Measurements from ENCODE around the gene PRICKLE3.
"Not testable (repeated sequence)": the region's sequence is repeated elsewhere in the genome, so short reads cannot be mapped to it uniquely, and the experiment has no call there.

Gene PRICKLE3

DNA sequence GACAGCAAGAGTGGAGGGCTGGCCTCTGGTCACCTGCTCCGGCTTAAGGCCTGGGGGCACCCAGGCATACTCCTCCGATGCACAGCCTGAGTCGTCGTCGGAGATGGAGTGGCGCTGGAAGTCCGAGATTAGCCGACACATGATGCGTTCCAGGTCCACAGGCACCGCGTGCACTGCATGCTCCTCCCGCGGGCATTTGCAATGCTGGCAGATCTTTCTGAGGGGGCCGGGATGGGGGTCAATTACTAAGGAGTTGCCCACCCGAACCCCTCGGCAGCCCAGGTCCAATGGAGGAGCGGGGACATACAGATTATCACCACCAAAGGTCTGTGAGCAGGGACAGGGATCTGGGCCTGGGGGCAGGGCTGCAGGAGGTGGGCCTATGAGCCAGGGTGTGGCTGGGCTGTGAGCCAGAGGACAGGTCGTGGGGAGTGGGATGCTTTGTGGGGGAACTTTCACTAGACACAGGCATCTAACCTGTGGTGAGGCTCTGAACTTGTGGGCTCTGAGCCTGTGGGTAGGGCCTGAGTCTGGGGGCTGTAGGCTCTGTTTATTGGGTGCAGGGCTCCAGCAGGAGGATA is 2.4 kb downstream of the PRICKLE3 start:
- DNase-seq (ENCODE audit: low read depth in 2 of 2), result no peak

DNA sequence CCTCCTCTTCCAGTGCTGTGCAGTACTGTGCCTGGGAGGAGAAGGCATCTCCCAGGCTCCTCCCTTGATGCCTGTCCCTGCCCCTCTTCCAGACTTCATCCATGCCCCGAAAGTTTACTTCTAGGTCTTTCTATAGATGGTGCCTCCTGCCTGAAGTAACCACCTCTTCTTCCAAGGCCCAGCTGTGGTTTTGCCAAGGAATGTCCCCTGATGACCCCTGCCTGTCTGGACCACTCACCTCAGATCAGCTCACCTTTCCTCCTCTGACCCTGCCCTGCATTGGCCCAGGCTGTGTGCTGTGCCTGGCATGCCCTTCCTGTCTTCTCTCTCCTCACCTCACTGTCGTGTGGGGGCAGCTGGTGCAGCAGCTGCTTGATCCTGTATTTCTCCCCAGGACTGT is 6.8 kb downstream of the PRICKLE3 start:
- no peak for DNase-seq (ENCODE audit: low read depth in 2 of 2)

DNA sequence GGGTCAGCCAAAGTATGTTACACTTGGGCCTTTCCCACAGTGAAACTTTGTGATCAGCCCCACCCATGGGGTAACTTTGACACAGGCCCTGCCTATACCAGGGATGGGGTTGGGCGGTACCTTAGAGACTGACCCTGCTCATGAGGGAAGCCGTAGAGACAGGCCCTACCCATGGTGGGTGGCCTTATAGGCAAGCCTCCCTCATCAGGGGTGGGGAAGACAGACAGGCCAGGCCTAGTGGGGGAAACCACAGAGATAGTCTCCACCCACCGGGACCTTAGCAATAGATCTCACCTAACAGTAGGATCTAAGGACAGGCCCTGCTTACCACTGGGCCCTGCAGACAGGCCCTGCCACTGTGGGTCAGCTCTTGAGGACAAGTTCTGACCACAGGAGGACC is 7.6 kb downstream of the PRICKLE3 start:
- DNase-seq (ENCODE audit: low read depth in 2 of 2), result no peak

DNA sequence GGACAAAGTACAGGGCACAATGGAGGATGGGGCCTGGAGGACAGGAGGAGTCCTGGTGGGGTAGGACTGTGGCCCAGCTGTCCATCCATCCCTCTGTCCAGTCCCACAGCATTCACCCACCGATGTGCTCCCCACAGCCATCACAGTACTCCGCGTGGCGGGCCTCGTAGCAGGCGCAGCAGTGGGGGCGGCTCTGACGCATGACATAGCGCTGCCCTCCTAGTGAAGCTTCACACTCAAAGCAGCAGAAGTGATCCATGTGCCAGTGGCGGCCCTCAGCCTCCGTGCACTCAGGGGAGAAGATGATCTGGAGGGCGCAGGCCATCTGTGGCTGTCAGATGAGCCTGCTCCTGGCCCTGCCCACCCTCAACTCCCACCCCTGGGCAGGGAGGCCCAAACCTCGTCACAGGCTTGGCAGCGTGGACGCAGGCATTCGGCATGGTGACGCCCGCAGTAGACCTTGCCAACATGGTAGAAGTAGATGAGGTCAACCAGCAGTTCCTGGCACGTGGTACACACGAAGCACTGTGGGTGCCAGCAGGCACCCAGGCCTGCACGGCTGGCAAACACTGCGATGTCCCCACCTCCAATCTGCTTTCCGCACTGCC is 8.2 kb downstream of the PRICKLE3 start:
- DNase-seq (ENCODE audit: low read depth in 2 of 2), result no peak

DNA sequence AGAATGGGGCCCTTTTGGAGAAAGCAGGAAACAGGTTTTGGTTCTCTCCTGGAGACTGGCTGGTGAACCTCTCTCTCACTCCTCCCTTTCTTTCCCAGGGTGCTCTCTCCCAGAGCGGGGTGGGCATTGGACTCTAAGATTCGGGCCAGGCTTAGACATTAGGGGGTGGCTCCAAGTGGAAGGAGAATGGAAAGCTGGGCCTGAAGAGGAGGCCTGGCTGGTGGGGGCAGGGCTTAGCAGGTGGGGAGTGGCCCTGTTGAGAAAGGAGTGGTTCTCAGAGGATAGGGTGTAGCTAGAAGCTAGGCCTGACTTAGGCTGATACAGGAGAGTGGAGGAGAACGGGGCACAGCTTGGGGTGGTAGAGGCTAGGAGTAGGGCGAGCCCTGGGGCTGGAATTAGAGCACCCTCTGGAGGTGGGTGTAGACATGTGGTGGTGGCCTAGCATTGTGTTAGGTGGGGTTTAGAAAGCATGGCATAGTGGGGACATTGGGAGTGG is 8.8 kb downstream of the PRICKLE3 start:
- DNase-seq (ENCODE audit: low read depth in 2 of 2), result no peak

DNA sequence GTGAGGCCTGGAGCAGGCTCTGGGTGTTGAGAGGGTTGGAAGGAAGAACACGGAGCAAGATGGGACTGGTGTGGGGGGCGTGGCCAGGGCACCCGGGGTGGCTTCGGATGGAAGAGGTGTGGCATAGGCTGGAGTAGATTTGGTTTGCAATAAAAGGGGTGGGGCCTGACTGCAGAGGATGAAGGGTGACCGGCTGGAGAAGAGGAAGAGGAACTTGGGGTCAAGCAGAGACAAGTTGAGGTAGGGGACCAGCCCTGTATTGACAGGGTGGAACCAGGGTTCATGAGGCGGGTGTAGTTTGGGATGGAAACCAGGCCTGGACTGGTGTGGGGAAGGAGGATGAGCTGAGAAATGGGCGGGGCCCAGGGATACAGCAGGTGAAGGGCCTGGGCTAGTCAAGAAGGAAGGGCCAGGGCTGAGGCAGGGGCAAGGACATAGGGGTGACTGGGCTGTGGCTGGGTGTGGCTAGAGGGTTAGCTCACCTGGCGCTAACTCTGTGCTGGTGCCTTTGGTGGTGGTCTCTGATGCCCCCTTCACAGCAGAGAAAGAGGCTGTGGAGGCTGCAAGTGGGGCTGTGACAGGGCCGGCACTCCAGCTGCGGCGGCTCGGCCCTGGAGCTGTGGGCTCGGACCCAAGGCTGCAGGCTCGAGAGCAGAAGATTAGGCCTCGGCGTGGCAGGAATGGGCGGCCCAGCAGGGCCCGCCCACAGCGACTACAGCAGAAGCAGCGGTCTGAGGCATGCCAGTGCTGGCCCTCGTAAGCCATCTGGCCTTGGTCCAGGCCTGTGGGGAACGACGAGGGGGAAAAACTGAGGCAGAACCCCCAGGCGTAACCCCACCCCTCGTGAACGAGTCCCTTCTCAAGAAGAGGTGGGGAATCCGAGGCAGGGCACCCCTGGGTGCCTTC is 9.5 kb downstream of the PRICKLE3 start:
- no peak for DNase-seq (ENCODE audit: low read depth in 2 of 2)

DNA sequence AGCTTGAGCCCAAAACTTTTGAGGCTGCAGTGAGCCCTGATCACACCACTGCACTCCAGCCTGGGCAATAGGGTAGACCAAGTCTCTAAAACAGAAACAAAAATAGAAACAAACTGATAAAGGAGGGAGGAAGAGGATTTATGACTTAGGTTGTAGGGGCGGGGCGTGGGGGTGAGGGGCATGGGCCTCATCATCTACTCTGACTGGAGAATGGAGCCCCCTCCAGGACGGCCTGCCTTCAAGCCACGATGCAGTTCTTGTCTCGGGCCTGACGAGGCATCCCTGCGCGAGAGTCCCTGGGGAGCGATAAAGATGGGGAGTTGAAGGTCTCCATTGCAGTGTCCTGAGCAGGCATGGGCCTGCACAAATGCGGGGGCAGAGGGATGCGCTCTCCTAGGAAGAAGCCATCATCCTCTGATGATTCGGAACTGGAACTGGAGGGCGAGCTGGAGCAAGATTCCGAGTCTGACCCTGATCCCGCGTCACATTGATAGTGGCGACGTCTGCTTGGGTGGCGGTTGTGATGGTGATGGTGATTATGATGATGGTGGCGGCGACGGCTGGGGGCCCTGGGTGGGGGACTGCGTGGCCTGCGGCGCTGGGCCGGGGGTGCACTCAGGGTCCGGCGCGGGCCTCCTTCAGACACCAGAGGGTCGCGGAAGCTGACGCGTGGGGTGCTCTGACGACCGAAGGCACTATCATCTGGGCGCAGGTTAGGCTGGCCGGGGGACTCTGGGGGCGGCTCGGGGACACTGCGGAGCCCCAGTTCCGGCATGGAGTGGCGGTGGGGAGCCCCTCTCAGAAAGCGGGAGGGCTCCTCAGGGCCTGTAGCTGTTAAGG is 10.5 kb downstream of the PRICKLE3 start:
- no peak for DNase-seq (ENCODE audit: low read depth in 2 of 2)

DNA sequence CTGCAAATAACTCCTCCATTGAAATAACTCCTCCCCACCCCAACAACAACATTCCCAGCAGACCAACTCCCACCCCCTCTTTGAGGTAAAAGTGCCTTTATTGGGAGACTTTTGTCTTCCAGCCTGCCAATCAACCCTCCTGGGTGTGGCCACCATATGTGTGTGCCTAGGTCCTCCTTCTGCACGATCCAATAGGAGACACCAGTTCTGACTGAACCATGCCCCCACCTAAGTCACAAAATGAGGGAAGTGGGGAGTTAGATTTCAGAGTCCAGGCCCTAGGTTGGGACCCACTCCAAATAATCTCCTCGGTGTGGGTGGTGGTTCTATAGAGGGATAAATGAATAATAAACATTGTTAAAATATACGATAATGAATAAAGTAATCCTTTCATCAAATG is 11.4 kb downstream of the PRICKLE3 start:
- DNase-seq (ENCODE audit: low read depth in 2 of 2), result no peak

DNA sequence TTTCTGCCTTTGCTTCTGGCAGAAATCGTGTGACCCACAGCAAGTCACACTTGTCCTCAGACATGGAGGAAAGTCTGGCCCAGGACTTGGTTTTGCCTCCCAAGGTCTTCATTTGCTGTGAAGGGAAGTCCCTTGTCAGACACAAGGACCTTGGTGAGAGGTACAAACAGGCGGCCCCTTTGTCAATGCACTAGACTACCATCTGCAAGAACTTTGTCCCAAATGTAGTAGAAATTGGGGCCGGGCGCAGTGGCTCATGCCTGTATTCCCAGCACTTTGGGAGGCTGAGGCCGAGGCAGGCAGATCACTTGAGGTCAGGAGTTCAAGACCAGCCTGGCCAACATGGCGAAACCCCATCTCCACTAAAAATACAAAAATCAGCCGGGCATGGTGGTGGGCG is 12.6 kb downstream of the PRICKLE3 start:
- DNase-seq (ENCODE audit: low read depth in 2 of 2), result not testable (repeated sequence)

DNA sequence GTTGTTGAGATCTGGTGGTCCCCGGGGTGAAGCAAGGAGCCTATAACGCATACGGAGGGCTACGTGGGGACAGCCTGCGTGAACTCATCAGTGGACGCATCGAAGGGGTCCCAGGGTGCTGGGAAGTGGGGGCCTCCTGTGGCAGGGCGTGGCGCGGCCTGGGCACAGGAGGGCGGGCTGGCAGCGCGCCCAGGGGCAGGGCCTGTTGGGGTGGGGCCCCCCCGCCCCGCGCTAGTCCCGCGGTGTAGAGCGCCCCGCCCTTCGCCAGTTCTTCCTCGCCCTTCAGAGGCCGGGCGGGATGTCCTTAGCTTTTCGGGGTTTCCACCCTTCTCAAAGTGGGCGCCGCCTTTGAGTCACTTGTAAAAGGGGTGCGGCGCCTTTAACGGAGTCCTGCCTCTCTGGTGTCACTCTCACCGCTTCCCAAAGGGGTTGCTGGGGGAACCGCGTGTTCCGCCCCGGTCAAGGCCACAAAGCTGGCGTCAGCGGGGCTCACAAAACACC is 13.8 kb downstream of the PRICKLE3 start:
- no peak for DNase-seq (ENCODE audit: low read depth in 2 of 2)

DNA sequence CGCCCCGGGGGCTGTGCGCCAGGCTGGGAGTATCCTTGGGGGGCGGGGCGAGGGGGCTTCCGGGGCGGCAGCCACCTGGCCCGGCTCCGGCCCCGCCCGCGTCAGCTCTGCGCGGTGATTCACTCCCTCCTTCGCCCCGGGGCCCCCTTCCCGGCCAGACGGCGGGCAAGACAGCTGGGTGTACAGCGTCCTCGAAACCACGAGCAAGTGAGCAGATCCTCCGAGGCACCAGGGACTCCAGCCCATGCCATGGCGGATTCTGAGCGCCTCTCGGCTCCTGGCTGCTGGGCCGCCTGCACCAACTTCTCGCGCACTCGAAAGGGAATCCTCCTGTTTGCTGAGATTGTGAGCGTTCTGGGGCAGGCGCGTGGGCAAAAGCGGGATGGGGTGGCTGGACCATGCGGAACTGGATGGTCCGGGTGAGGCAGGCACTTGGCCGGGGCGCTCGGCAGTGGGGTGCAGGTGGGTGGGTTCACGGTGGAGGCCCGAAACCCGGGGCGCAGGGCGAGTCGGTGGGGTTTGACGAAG is 14.4 kb downstream of the PRICKLE3 start, which contains the start of gene PLP2:
PLP2 (plus strand) TSS at position 147 of the 528 bp plus-strand sequence; CDS start at position 250, 103 bp downstream.
- no peak for DNase-seq (ENCODE audit: low read depth in 2 of 2)

DNA sequence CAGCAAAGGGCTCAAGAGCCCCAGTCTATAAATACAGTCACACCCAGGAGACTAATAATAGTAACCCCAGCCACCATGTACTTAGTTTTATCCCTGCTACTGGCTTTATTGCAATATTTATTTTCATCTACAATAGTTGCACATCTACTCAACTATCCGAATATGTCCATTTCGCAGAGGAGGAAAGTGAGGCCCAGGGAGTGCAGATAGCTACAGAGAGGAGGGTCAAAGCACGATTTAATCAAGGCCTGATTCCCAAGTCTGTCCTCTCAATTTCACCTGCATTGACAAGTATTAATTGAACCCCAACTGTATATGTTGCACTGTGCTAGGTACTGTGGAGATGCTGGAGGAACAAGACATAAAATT is 18.4 kb downstream of the PRICKLE3 start:
- no peak for DNase-seq (ENCODE audit: low read depth in 2 of 2)

DNA sequence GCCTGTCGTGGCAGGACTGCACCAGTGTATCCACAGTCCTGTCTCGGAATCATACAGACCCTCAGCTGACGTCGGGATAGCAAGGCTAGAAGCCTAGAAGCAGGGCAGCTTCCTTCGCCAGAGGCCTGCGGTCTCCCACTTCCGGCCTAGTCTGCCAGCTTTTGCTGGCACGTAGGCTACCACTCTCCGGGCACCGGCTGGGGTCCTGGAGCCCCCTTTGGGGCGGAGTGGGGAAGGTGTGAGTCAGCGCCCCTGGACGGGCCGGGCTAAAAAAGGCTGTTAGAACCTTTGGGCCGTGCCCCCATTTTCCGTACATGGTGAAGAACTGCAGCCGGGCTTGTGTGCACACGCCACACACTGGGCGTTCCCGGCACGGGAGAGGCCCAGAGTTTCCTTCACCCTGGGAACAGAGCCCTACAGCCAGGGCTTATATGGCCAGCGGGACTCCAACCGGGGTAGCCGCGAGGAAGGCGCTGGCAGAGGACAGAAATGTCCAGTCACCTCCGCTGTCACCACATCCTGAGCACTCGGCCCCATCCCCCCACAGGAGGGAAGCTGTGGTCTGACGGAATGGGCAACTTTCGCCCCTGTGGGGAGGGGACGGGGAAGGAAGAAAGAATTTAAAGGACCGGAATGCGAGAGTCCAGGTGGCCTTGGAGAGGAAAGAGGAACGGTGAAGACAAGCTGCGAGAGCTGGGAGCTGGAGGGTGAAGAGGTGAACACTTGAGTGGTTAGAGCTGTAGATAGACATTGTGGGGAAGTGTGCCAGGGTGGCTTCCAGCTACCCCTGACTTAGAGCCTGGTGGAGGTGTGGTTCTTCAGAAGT is 19.0 kb downstream of the PRICKLE3 start:
- DNase-seq (ENCODE audit: low read depth in 2 of 2), result no peak

DNA sequence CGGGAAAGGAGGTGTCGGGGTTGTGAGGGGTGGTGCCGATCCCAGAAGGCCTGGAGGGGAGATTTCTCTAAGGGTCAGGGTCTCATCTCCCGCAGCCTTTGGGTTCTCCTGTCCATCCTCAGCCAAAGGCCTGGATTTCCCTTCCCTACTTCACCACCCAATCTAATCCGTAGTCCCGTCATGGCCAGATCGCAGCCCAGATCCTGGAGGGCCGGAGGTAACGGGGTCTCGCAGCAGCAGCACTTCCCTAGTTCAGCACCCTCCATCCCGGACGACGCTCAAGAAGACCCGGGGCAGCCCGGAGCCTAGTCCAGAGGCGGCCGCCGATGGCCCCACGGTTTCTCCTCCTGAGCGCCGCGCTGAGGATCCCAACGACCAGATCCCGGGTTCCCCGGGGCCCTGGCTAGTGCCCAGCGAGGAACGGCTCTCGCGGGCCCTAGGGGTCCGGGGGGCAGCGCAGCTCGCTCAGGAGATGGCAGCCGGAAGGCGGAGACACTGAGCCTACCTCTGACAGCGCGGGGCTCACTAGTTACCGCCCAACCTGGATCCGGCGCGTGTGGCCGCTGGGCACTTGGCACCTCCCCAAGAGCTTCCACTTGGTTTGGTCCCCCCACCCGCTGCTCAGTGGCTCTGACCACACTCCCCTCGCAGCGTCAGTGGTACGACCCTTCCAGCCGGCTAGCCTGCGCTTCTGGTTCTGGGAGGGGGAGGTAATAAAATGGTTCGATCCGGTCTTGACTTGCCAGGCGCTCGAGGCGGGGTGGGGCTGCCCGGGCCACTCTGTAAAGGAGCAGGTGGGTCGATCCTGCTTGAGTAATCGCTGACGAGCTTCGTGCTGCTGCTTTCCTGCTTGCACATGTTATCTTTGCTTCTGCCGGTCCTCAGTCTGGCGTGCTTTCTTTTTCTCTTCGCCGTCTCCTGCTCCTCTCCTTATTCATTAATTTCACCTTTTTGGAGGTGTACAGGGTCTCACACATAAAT is 20.0 kb downstream of the PRICKLE3 start:
- no peak for DNase-seq (ENCODE audit: low read depth in 2 of 2)

DNA sequence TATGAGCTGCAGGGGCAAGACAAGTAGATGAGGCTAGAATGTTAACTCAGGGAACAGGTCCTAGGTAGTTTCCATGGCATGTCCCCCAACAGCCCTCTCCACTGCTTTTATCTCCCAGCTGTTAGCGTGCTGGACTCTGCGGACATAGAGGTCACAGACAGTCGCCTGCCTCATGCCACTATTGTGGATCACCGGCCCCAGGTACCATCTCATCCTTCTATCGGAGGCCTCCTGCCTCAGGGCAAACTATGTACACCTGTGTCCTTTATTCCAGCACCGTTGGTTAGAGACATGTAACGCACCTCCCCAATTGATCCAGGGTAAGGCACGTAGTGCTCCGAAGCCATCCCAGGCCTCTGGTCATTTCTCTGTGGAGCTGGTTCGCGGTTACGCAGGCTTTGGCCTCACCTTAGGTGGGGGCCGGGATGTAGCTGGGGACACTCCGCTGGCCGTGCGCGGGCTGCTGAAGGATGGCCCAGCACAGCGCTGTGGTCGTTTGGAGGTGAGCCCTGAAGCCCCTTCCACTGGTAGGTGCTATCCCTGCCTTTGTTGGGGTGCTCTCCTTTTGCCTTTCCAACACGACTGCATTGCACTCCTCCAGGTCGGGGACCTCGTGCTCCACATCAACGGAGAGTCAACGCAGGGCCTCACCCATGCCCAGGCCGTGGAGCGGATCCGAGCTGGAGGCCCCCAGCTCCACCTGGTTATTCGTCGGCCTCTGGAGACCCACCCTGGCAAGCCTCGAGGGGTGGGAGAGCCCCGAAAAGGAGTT is 21.4 kb downstream of the PRICKLE3 start:
- no peak for DNase-seq (ENCODE audit: low read depth in 2 of 2)

DNA sequence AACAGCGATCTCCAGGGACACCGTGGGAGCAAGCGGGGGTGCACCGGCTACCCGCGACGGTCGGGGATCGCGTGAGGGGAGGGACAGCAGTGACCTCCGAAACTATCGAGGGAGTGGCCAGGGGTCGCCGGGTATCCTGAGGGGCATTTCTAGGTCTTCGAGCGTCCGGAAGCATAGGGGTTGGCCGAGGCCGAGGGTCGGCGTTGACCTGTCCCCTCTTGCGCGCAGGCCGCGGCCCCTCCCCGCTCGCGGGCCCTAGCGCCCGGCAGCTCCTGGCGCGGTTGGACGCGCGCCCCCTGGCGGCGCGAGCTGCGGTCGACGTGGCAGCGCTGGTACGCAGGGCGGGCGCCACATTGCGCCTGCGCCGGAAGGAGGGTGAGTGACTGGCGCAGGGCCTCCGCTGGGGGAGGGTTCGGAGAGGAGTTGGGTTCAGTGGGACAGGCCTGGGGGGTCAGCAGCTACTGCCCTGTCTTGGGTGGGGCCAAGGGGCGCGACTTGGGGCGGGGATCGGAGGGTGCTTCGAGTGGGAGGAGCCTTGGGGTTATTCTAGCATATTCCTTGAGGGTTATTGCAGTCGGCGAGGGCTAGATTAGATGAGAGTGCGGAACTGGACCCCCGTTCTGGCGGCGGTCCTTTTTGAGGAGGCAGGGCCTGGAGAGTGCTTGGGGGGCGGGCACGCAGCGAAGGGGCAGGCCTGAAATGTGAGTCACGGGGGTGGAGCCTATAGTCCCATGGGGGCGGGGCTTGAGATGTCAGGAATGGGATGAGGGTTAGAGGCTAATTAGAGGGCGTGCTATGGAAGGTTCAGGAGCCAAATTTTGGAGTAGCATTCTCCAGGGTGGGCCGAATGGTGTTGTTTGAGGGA is 22.4 kb downstream of the PRICKLE3 start:
- DNase-seq (ENCODE audit: low read depth in 2 of 2), result no peak

DNA sequence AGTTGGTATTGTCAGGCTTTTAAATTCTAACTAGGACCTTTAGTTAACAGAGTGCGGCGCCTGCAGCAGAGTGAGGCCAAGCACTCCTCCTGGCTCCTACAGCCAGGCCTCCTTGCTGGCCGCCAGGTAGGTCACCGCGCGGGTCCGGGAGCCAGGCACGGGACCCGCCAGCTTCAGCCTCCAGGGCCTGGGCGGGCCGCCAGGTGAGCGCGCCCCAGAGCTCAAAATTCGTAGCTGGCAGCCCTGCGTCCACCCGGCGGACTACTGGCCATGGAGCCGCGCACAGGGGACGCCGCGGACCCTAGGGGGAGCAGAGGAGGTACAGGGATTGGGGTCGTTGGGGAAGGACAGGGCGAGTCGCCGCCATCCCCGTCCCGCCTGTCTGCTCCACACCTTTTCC is 23.6 kb downstream of the PRICKLE3 start, which contains the start of gene MAGIX:
MAGIX (plus strand) TSS at position 139 of the 400 bp plus-strand sequence; CDS start at position 271, 132 bp downstream.
- no peak for DNase-seq (ENCODE audit: low read depth in 2 of 2)

Measured in fibroblast of skin of left biceps (primary cell).